HG03469 (cell line): Measurements from ENCODE around the gene ST3GAL3.

ENCODE experiments used
- ATAC-seq: cut with Tn5 transposase; IDR thresholded peaks from one replicate; pipeline ENCODE4 v1.9.1; 2021; ENCODE audit warnings: mild to moderate bottlenecking, moderate library complexity, moderate number of reproducible peaks; ENCODE audit not compliant: unreplicated experiment

Gene ST3GAL3

DNA sequence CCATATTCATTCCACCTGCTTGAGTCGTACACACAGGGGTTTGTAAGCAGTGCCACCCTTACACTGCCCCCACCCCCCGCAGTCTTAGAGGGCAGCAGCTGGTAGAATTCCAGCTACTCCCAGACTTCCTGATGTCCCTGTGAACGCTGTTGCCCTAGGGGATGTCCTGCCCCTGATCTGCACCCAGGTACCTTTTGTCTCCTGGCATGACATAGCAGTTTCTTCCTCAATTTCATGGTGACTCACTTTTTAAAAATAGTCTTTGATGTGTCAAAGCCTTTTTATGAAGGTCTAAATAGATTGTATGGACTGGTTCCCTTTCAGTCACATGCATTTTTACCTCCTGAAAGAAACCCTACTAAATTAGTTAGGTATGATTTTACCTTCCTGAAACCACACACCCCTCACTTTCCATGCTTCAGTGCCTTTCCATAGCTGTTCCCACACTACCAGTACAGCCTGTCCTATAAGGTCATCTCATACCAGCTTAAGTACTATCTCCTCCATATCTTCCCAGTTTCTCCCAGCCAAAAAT is 76.4 kb downstream of the ST3GAL3 start:
- no peak for ATAC-seq

DNA sequence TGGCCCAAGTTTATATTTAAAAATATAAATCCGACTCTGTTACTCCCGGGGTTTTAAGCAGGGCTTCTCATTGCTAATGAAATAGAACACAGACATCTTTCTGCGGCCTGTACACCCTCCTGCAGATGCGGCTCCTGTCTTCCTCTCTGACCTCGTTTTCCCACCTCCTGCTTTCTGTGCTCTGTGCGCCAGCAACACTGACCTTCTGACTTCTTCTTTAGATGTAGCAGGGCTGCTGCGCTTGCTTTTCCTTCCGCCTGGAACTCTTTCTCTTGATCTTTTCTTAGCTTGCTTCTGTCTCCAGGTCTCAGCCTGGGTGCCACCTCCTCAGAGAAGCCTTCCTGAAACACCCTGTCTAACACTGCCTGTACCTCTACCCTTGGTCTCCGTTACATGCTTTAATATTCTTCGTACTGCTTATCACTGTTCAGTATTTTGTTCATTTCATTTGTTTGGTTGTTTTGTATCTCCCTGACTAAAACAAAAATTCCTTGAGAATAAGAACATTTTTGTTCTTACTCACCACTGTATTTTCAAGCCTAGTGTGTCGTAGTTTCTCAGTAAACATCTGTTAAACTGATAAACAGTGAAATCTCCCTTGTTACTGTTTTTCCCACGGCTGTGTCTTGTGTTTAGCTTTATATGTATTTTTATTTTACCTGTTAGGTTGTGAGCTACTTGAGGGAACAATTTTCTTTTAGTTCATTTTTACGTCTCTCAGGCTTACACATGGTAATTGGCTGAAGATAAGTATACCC is 79.0 kb downstream of the ST3GAL3 start:
- no peak for ATAC-seq

DNA sequence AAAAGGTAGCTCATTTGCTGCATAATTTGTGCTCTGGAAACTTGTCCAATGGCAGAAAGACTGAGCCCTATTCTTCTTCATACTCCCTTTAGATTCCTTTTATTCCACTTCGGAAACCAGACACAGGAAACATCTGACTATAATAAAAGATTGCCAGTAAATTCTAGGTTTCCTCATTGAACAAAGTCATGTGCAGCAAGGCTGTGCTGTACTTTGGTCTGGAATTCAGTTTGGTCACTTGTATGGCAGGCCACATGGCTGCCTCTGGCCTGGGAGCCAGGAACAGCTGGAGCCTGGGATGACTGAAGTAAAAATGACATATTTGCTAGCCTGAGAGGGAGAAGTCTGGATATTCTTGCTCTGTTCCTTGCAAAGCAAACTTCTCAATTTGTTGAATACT is 79.6 kb downstream of the ST3GAL3 start:
- no peak for ATAC-seq

GRCh38 chr1:43789604-43790550 is 82.5 kb downstream of the ST3GAL3 start:
- no peak for ATAC-seq

- ATAC-seq, result no peak
Measured at GRCh38 chr1:43791243-43791642, 83.9 kb downstream of the ST3GAL3 start.

- ATAC-seq, result no peak
Measured at GRCh38 chr1:43796111-43796581, 88.8 kb downstream of the ST3GAL3 start.

- no peak for ATAC-seq
Measured at GRCh38 chr1:43797891-43798290, 90.6 kb downstream of the ST3GAL3 start.

DNA sequence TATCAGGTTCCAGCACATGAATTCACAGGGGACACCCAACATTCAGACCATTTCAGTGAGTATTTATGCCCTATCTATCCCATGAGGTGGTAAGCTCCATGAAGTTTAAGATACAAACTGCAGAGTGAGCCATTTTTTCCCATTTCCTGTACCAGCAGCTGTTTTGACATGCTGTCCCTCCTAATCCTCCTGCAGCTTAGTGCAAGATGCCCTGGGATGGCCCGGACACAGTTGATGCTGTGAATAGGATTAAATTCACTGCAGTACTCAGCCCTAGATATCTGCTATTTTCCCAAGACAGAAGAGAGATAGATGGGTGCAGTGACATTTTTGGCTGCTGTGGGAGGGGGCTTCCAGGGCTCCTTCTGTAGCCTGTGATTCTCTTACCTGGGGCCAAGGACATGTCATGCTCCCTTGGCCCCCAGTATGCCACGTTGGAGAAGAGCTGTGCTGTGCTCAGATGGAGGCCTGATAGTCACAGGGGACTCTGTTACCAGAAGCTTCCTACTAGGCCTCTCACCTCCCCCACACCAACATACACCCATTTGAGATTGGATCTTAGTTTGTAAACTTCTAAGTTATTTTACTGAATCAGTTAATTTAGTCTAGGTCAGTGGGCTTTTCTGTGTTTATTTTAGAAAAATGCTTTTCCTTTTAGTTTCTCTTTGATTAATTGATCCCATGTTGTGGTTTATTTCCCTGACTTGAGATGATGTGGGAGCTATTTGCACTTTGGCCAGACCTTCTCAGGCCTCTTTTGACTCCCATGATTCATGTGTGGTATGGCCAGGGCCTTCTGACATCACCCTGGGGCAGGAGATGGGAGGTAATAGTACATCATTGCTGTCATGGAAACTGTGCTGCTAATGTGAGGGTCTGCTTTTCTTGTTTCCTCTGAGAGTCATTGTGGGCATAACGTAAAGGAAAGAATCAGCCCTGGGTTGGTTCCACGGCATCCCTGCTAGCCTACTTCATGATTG is 92.6 kb downstream of the ST3GAL3 start:
- ATAC-seq, result no peak

DNA sequence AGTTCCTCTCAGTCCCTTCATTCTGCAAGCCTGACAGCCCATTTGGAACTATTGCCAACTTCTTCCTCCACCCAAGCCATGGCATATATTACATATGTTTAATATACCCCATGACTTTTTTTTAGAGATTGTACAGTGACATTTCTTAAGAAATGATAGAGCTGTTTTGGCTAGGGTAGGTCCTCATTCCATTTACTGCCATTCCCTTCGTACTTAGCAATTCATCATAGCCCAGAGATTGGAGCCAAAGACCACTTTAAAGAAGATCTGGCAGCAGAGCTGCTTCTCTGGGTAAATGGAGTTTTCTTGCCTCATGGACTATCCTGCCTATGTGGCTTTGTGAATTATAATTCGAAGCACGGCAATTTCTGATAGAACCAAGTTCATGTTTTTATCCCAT is 93.4 kb downstream of the ST3GAL3 start:
- ATAC-seq, result no peak

- no peak for ATAC-seq
Measured at GRCh38 chr1:43801203-43801602, 93.9 kb downstream of the ST3GAL3 start.

GRCh38 chr1:43802356-43802980 is 95.1 kb downstream of the ST3GAL3 start:
- ATAC-seq, result no peak

GRCh38 chr1:43803105-43803504 is 95.8 kb downstream of the ST3GAL3 start:
- ATAC-seq, result no peak

DNA sequence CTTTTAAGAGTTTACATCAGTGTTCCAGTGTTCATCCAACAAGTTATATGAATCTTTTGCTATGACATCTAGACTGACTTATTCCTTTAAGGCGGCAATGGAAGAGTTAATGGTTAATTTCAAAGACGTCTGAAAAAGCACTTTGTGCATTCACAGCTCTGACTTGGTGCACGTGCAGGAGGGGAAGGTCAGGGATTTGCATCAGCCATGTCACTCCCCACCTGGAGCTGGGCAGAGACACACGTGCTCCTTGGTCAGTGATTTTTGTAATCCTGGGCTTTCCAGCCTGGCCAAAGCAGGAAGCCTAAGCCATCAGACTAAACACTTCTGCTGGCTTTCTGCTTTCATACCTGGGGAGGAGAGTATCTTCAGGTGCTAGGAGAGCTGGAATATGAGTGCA is 96.3 kb downstream of the ST3GAL3 start:
- ATAC-seq, result no peak

- no peak for ATAC-seq
Measured at GRCh38 chr1:43804569-43804968, 97.2 kb downstream of the ST3GAL3 start.

GRCh38 chr1:43805340-43805739 is 98.0 kb downstream of the ST3GAL3 start:
- ATAC-seq, result no peak

DNA sequence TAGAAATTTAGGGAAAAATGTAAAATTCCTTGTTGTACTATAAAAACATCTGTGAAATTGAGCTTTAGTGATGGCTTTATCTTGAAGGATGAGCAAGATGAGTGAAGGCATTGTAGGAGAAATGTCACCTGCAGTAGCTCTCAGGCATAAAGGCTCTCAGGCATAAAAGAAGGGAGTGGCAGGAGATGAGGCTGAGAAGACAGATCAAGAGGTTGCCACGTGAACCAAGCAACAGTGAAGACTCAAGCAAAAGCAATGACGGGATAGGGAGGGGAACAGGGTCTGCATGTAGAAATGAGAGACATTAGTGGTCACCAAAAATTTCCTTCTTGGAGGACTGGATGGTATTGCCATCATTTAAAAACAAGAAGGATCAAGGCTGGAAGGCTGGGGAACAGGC is 98.8 kb downstream of the ST3GAL3 start:
- no peak for ATAC-seq

DNA sequence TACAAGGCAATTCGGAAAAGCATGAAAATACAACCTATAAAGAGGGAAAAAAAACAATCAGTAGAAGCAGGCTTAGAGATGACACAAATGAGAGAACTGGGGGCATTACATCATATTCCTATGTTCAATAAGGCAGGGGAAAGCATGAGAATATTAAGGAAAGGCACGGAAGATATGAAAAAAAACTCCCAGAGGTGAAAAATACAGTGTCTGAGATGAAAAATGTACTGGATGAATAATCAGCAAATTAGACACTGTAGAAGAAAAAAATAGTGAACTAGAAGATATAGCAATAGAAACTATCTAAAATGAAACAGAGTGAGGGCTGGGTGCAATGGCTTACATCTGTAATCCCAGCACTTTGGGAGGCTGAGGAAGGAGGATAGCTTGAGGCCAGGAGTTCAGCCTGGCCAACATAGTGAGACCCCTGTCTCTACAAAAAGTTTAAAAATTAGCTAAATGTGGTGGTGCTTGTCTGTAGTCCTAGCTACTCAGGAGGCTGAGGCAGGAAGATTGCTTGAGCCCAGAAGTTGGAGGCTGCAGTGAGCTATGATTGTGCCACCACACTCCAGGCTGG is 101.8 kb downstream of the ST3GAL3 start:
- ATAC-seq, result no peak

- no peak for ATAC-seq
Measured at GRCh38 chr1:43812579-43812978, 105.2 kb downstream of the ST3GAL3 start.

- no peak for ATAC-seq
Measured at GRCh38 chr1:43814401-43814800, 107.1 kb downstream of the ST3GAL3 start.
